ENCODE data around the gene LETM1.
A peak's percentile ranks its signal among the peaks of the same experiment; 100 is the strongest.

Gene LETM1

DNA sequence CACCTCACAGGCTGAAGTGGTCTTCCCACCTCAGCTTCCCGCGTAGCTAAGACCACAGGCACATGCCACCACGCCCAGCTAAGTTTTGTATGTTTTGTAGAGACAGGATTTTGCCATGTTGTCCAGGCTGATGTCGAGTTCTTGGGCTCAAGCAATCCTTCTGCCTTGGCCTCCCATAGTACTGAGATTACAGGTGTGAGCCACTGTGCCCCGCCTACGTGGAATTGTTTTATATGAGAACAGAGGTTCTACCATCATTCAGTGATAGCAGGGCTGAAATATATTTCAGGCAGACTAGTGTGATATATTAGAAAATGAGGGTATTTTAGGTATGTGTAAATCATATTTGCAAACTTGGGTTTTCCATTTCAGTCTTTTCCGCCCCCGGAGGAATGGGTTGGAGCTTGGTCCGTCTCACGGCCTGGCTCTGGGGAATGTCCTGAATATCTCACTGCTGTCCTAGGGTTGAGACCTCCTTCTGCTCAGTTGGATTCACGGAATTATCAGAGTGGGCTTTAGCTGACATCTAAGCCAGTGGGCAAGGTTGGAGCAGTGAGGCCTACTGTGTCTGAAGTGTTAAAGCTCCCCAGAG lies 35.1 kb upstream of the LETM1 start:
- H3K18ac ChIP-seq (ENCODE audit: low read depth in 1 of 2, low read length in 2 of 2) = no peak overlapping the region

DNA sequence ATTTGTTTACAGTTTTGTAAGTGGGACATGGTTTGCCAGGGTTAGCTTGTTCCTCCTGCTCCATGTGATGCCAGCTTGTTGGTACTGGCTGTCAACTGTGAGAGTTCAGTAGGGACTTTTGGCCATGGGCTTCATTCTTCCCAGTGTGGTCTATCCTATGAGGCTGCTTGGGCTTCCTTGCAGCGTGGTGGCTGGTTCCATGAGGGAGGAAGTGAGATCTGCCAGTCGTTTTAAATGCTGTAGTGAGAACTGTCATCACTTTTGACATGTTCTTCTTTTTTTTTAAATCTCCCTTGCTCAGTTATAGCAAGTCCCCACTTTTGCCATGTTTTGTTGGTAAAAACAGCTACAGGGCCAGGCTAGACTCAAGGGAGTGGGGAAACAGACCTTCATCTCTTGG lies 31.1 kb upstream of the LETM1 start:
- H4K8ac ChIP-seq (ENCODE audit: low read length) = no peak overlapping the region
- H2BK15ac ChIP-seq (ENCODE audit: low read depth, poor library complexity, severe bottlenecking) = no peak overlapping the region
- no peak overlapping the region for H2AK5ac ChIP-seq (ENCODE audit: low read length, severe bottlenecking)
- no CpG with 5 or more reads among the region's 2 CpGs for WGBS
- H3K18ac ChIP-seq (ENCODE audit: low read depth in 1 of 2, low read length in 2 of 2) = no peak overlapping the region
- H2BK5ac ChIP-seq (ENCODE audit: low read depth, low read length, poor library complexity, severe bottlenecking) = no peak overlapping the region
- no peak overlapping the region for H3K14ac ChIP-seq (ENCODE audit: low read length in 2 of 2)
- no peak overlapping the region for H3K4me2 ChIP-seq (ENCODE audit: low read length, poor library complexity, severe bottlenecking)
- no peak overlapping the region for H2BK120ac ChIP-seq (ENCODE audit: low read depth, low read length)
- peak overlapping the region in 1 of 2 experiments; percentile 39 for H2BK12ac ChIP-seq (ENCODE audit: low read length in 2 of 2)
- H3K36me3 ChIP-seq (ENCODE audit: control insufficient read depth in 1 of 2, insufficient read depth in 2 of 2, low read depth in 1 of 2, low read length in 2 of 2) = peaks cover 0 to 5% of the 10 kb centered on the region in 2 experiments
- H3K27ac ChIP-seq (ENCODE audit: low read length, poor library complexity, severe bottlenecking) = no peak overlapping the region
- no peak overlapping the region for H3K4me3 ChIP-seq (ENCODE audit: insufficient read depth in 1 of 2, low read depth in 1 of 2, low read length in 2 of 2)
- H3K9ac ChIP-seq (ENCODE audit: low read length) = no peak overlapping the region
- no peaks in the 10 kb centered on the region for H3K9me3 ChIP-seq (ENCODE audit: control insufficient read depth, low read length)
- no peak for DNase-seq
- peaks cover 5% of the 10 kb centered on the region for H3K4me1 ChIP-seq (ENCODE audit: control insufficient read depth, insufficient read depth, low read depth, low read length)
- H4K91ac ChIP-seq (ENCODE audit: low read length) = no peak overlapping the region
- no peaks in the 10 kb centered on the region for H3K27me3 ChIP-seq (ENCODE audit: control insufficient read depth in 1 of 2, insufficient read depth in 1 of 2, low read length in 2 of 2)
- no peak overlapping the region for H3K4ac ChIP-seq (ENCODE audit: low read depth in 1 of 2, low read length in 2 of 2)
- H2AFZ ChIP-seq (ENCODE audit: low read depth, low read length) = no peak overlapping the region
- peaks cover 1% of the 10 kb centered on the region for H3K79me1 ChIP-seq (replicated peaks; ENCODE audit: low read length, poor library complexity, severe bottlenecking)
- H3K23ac ChIP-seq (ENCODE audit: low read length in 2 of 2) = no peak overlapping the region

More for the DNA sequence above, 35.1 kb upstream of the LETM1 start:
- no peak overlapping the region for H3K4me3 ChIP-seq (ENCODE audit: insufficient read depth in 1 of 2, low read depth in 1 of 2, low read length in 2 of 2)
- H3K9me3 ChIP-seq (ENCODE audit: control insufficient read depth, low read length) = no peaks in the 10 kb centered on the region
- no peak overlapping the region for H3K4me2 ChIP-seq (ENCODE audit: low read length, poor library complexity, severe bottlenecking)
- no peak overlapping the region for H2BK120ac ChIP-seq (ENCODE audit: low read depth, low read length)
- WGBS = 99% methylated on average over 11 of the region's 11 CpGs
- peak overlapping the region; percentile 3 for H4K8ac ChIP-seq (ENCODE audit: low read length)
- peaks cover 5% of the 10 kb centered on the region for H3K79me1 ChIP-seq (replicated peaks; ENCODE audit: low read length, poor library complexity, severe bottlenecking)
- H4K91ac ChIP-seq (ENCODE audit: low read length) = no peak overlapping the region
- H3K14ac ChIP-seq (ENCODE audit: low read length in 2 of 2) = no peak overlapping the region
- no peak overlapping the region for H3K27ac ChIP-seq (ENCODE audit: low read length, poor library complexity, severe bottlenecking)
- peaks cover 0 to 10% of the 10 kb centered on the region in 2 experiments for H3K36me3 ChIP-seq (ENCODE audit: control insufficient read depth in 1 of 2, insufficient read depth in 2 of 2, low read depth in 1 of 2, low read length in 2 of 2)
- no peak overlapping the region for H3K4ac ChIP-seq (ENCODE audit: low read depth in 1 of 2, low read length in 2 of 2)
- H3K9ac ChIP-seq (ENCODE audit: low read length) = no peak overlapping the region
- no peak overlapping the region for H2AFZ ChIP-seq (ENCODE audit: low read depth, low read length)
- H3K23ac ChIP-seq (ENCODE audit: low read length in 2 of 2) = no peak overlapping the region
- no peaks in the 10 kb centered on the region for H3K27me3 ChIP-seq (ENCODE audit: control insufficient read depth in 1 of 2, insufficient read depth in 1 of 2, low read length in 2 of 2)
- H2BK12ac ChIP-seq (ENCODE audit: low read length in 2 of 2) = no peak overlapping the region
- H2BK15ac ChIP-seq (ENCODE audit: low read depth, poor library complexity, severe bottlenecking) = no peak overlapping the region
- H3K4me1 ChIP-seq (ENCODE audit: control insufficient read depth, insufficient read depth, low read depth, low read length) = peaks cover 1% of the 10 kb centered on the region
- H2BK5ac ChIP-seq (ENCODE audit: low read depth, low read length, poor library complexity, severe bottlenecking) = no peak overlapping the region
- DNase-seq = no peak
- no peak overlapping the region for H2AK5ac ChIP-seq (ENCODE audit: low read length, severe bottlenecking)

DNA sequence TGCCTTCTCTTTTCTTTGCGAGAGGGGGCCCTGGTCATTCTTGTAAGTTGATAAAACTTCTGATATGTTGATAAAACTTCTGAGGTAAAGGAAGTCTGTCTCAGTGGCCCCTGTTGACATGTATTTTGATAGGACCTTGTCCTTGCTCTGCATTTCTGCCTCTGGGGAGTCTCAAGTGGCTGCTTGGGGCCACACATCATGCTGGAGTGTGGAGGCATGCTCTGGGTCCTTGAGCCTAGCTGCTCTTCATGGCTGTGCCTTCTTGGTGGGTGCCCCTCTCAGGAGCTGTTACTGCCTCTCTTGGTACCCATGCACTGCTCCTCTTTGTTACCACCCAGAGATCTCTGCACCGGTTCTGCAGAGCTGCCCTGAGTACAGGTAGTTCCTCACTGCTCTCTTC lies 29.5 kb upstream of the LETM1 start:
- no peaks in the 10 kb centered on the region for H3K27me3 ChIP-seq (ENCODE audit: control insufficient read depth in 1 of 2, insufficient read depth in 1 of 2, low read length in 2 of 2)
- no peak overlapping the region for H3K4ac ChIP-seq (ENCODE audit: low read depth in 1 of 2, low read length in 2 of 2)
- peak overlapping the region in 1 of 2 experiments; percentile 71 for H3K14ac ChIP-seq (ENCODE audit: low read length in 2 of 2)
- H2AK5ac ChIP-seq (ENCODE audit: low read length, severe bottlenecking) = no peak overlapping the region
- DNase-seq = no peak
- peaks cover 5% of the 10 kb centered on the region for H3K4me1 ChIP-seq (ENCODE audit: control insufficient read depth, insufficient read depth, low read depth, low read length)
- H3K9ac ChIP-seq (ENCODE audit: low read length) = no peak overlapping the region
- no peak overlapping the region for H2BK5ac ChIP-seq (ENCODE audit: low read depth, low read length, poor library complexity, severe bottlenecking)
- H3K4me3 ChIP-seq (ENCODE audit: insufficient read depth in 1 of 2, low read depth in 1 of 2, low read length in 2 of 2) = no peak overlapping the region
- no peak overlapping the region for H3K23ac ChIP-seq (ENCODE audit: low read length in 2 of 2)
- peak overlapping the region in 1 of 2 experiments; percentile 10 for H2BK12ac ChIP-seq (ENCODE audit: low read length in 2 of 2)
- H3K9me3 ChIP-seq (ENCODE audit: control insufficient read depth, low read length) = no peaks in the 10 kb centered on the region
- no peak overlapping the region for H3K4me2 ChIP-seq (ENCODE audit: low read length, poor library complexity, severe bottlenecking)
- no peak overlapping the region for H2BK120ac ChIP-seq (ENCODE audit: low read depth, low read length)
- peak overlapping the region; percentile 42 for H4K8ac ChIP-seq (ENCODE audit: low read length)
- 92% methylated on average over 1 of the region's 2 CpGs for WGBS
- H4K91ac ChIP-seq (ENCODE audit: low read length) = no peak overlapping the region
- peaks cover 0 to 5% of the 10 kb centered on the region in 2 experiments for H3K36me3 ChIP-seq (ENCODE audit: control insufficient read depth in 1 of 2, insufficient read depth in 2 of 2, low read depth in 1 of 2, low read length in 2 of 2)
- H2BK15ac ChIP-seq (ENCODE audit: low read depth, poor library complexity, severe bottlenecking) = no peak overlapping the region
- H3K18ac ChIP-seq (ENCODE audit: low read depth in 1 of 2, low read length in 2 of 2) = peak overlapping the region in 1 of 2 experiments; percentile 43
- H3K27ac ChIP-seq (ENCODE audit: low read length, poor library complexity, severe bottlenecking) = no peak overlapping the region
- no peak overlapping the region for H2AFZ ChIP-seq (ENCODE audit: low read depth, low read length)
- H3K79me1 ChIP-seq (replicated peaks; ENCODE audit: low read length, poor library complexity, severe bottlenecking) = peaks cover 1% of the 10 kb centered on the region

DNA sequence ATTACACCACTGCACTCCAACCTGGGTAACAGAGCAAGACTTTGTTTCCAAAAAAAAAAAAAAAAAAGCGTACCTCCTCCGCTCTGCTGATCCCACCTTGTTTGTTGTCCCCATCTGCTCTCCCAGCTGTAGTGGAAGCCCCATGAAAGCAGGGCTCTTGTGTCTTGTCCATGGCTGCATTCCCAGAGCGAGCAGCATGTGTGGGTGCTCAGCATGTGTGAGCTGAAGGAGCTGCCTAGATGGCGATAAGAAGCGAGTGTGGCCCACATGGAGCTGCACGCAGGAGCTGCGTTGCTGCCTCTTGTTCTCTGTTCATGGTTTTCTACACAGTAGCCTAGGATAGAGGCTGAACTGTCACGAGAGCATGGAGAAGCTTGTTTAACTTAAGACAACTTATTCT lies 27.6 kb upstream of the LETM1 start:
- no peak overlapping the region for H3K9ac ChIP-seq (ENCODE audit: low read length)
- WGBS = 99% methylated on average over 7 of the region's 8 CpGs
- peak overlapping the region in 1 of 2 experiments; percentile 69 for H2BK12ac ChIP-seq (ENCODE audit: low read length in 2 of 2)
- H3K4me2 ChIP-seq (ENCODE audit: low read length, poor library complexity, severe bottlenecking) = no peak overlapping the region
- H3K9me3 ChIP-seq (ENCODE audit: control insufficient read depth, low read length) = no peaks in the 10 kb centered on the region
- H3K4ac ChIP-seq (ENCODE audit: low read depth in 1 of 2, low read length in 2 of 2) = peak overlapping the region in 1 of 2 experiments; percentile 76
- no peak overlapping the region for H3K27ac ChIP-seq (ENCODE audit: low read length, poor library complexity, severe bottlenecking)
- H3K36me3 ChIP-seq (ENCODE audit: control insufficient read depth in 1 of 2, insufficient read depth in 2 of 2, low read depth in 1 of 2, low read length in 2 of 2) = peaks cover 0 to 7% of the 10 kb centered on the region in 2 experiments
- peaks cover 10% of the 10 kb centered on the region for H3K4me1 ChIP-seq (ENCODE audit: control insufficient read depth, insufficient read depth, low read depth, low read length)
- H2AFZ ChIP-seq (ENCODE audit: low read depth, low read length) = no peak overlapping the region
- H2BK15ac ChIP-seq (ENCODE audit: low read depth, poor library complexity, severe bottlenecking) = no peak overlapping the region
- peak overlapping the region; percentile 43 for H4K91ac ChIP-seq (ENCODE audit: low read length)
- no peak overlapping the region for H3K4me3 ChIP-seq (ENCODE audit: insufficient read depth in 1 of 2, low read depth in 1 of 2, low read length in 2 of 2)
- no peak overlapping the region for H3K14ac ChIP-seq (ENCODE audit: low read length in 2 of 2)
- DNase-seq = no peak
- H4K8ac ChIP-seq (ENCODE audit: low read length) = peak overlapping the region; percentile 86
- no peak overlapping the region for H2BK120ac ChIP-seq (ENCODE audit: low read depth, low read length)
- H2BK5ac ChIP-seq (ENCODE audit: low read depth, low read length, poor library complexity, severe bottlenecking) = no peak overlapping the region
- no peaks in the 10 kb centered on the region for H3K79me1 ChIP-seq (replicated peaks; ENCODE audit: low read length, poor library complexity, severe bottlenecking)
- peak overlapping the region in 1 of 2 experiments; percentile 87 for H3K23ac ChIP-seq (ENCODE audit: low read length in 2 of 2)
- peak overlapping the region in 1 of 2 experiments; percentile 29 for H3K18ac ChIP-seq (ENCODE audit: low read depth in 1 of 2, low read length in 2 of 2)
- H2AK5ac ChIP-seq (ENCODE audit: low read length, severe bottlenecking) = peak overlapping the region; percentile 64
- no peaks in the 10 kb centered on the region for H3K27me3 ChIP-seq (ENCODE audit: control insufficient read depth in 1 of 2, insufficient read depth in 1 of 2, low read length in 2 of 2)

All from mesenchymal stem cell (in vitro differentiated cells and primary cell).